Measurements from ENCODE around the gene ANTXRL. TPM values are rescaled to one million over a fixed set of nuclear protein-coding genes. Genes with fewer than 3 reads are reported as not detected.
"Not testable (repeated sequence)": the region's sequence is repeated elsewhere in the genome, so short reads cannot be mapped to it uniquely, and the experiment has no call there.

Gene ANTXRL
- polyA plus RNA-seq, 6 donors from 2014 or later = not detected

- Mint-ChIP-seq H3K4me1 (peaks cover 5 to 10% (median 6%) of the 10 kb centered on the region in 3 donors), H3K9me3 (no peaks in the 10 kb centered on the region), H3K27me3 (no peaks in the 10 kb centered on the region), H3K4me3 (peak overlapping the region in 1 of 8 donors; percentile 7), H3K27ac (no peak overlapping the region), H3K36me3 (no peaks in the 10 kb centered on the region)
- DNase-seq (no peak), ATAC-seq (ENCODE audit: low read depth in 2 of 2) (no peak)
Observed at GRCh38 chr10:46264336-46264735, 22.5 kb upstream of the ANTXRL start.

- peaks cover 5 to 15% (median 11%) of the 10 kb centered on the region in 3 donors for H3K4me1 Mint-ChIP-seq
Observed at GRCh38 chr10:46264737-46265368, 21.9 kb upstream of the ANTXRL start.

GRCh38 chr10:46265566-46266305, 21.1 kb upstream of the ANTXRL start:
- H3K27me3 Mint-ChIP-seq; ATAC-seq (ENCODE audit: low read depth in 2 of 2); H3K9me3 Mint-ChIP-seq; H3K36me3 Mint-ChIP-seq; DNase-seq: not testable (repeated sequence)
- Mint-ChIP-seq H3K27ac (peak overlapping the region in 4 of 6 donors; percentile 22 to 81 (median 75)), H3K4me1 (peaks cover 5 to 20% (median 15%) of the 10 kb centered on the region in 3 donors), H3K4me3 (peak overlapping the region in 3 of 8 donors; percentile 27 to 64 (median 44))

More at GRCh38 chr10:46264737-46265368, 21.9 kb upstream of the ANTXRL start:
- ATAC-seq (ENCODE audit: low read depth in 2 of 2) = no peak
- Mint-ChIP-seq H3K36me3 (no peaks in the 10 kb centered on the region), H3K4me3 (peak overlapping the region in 1 of 8 donors; percentile 7), H3K27me3 (no peaks in the 10 kb centered on the region), H3K27ac (peak overlapping the region in 4 of 6 donors; percentile 22 to 72 (median 40)), H3K9me3 (no peaks in the 10 kb centered on the region)
- DNase-seq = no peak

GRCh38 chr10:46266306-46266985, 20.4 kb upstream of the ANTXRL start:
- DNase-seq = no peak
- peak overlapping the region in 3 of 6 donors; percentile 78 to 81 (median 79) for H3K27ac Mint-ChIP-seq
- H3K27me3 Mint-ChIP-seq = no peaks in the 10 kb centered on the region
- H3K4me3 Mint-ChIP-seq = peak overlapping the region in 5 of 8 donors; percentile 27 to 89 (median 41)
- ATAC-seq (ENCODE audit: low read depth in 2 of 2) = peak; percentile 49 to 60
- no peaks in the 10 kb centered on the region for H3K9me3 Mint-ChIP-seq
- peaks cover 5 to 24% (median 15%) of the 10 kb centered on the region in 3 donors for H3K4me1 Mint-ChIP-seq
- H3K36me3 Mint-ChIP-seq = no peaks in the 10 kb centered on the region

GRCh38 chr10:46267132-46267985, 19.4 kb upstream of the ANTXRL start:
- Mint-ChIP-seq H3K27ac (no peak overlapping the region), H3K4me3 (no peak overlapping the region), H3K9me3 (no peaks in the 10 kb centered on the region), H3K36me3 (no peaks in the 10 kb centered on the region), H3K4me1 (peaks cover 12 to 30% (median 20%) of the 10 kb centered on the region in 3 donors), H3K27me3 (no peaks in the 10 kb centered on the region)
- ATAC-seq (ENCODE audit: low read depth in 2 of 2) (peak in 1 of 2 donors; percentile 18), DNase-seq (no peak)

- no peaks in the 10 kb centered on the region for H3K27me3 Mint-ChIP-seq
Observed at GRCh38 chr10:46268076-46268881, 18.5 kb upstream of the ANTXRL start.

GRCh38 chr10:46269554-46270053, 17.2 kb upstream of the ANTXRL start:
- Mint-ChIP-seq H3K27ac (peak overlapping the region in 4 of 6 donors; percentile 46 to 93 (median 88)), H3K4me3 (peak overlapping the region in 1 of 8 donors; percentile 83), H3K4me1 (peaks cover 21 to 46% (median 24%) of the 10 kb centered on the region in 3 donors)
- ATAC-seq (ENCODE audit: low read depth in 2 of 2); H3K36me3 Mint-ChIP-seq; H3K9me3 Mint-ChIP-seq; H3K27me3 Mint-ChIP-seq: not testable (repeated sequence)
- peak; percentile 33 for DNase-seq

More at GRCh38 chr10:46268076-46268881, 18.5 kb upstream of the ANTXRL start:
- peaks cover 19 to 40% (median 24%) of the 10 kb centered on the region in 3 donors for H3K4me1 Mint-ChIP-seq
- H3K9me3 Mint-ChIP-seq = no peaks in the 10 kb centered on the region
- ATAC-seq (ENCODE audit: low read depth in 2 of 2) (peak; percentile 34 to 87), DNase-seq (no peak)
- H3K27ac Mint-ChIP-seq = no peak overlapping the region
- H3K36me3 Mint-ChIP-seq = no peaks in the 10 kb centered on the region
- no peak overlapping the region for H3K4me3 Mint-ChIP-seq

- ATAC-seq (ENCODE audit: low read depth in 2 of 2) = peak in 1 of 2 donors; percentile 43
- H3K9me3 Mint-ChIP-seq = no peaks in the 10 kb centered on the region
- peak overlapping the region in 2 of 6 donors; percentile 46 to 67 for H3K27ac Mint-ChIP-seq
- peak overlapping the region in 3 of 8 donors; percentile 17 to 60 (median 59) for H3K4me3 Mint-ChIP-seq
- H3K4me1 Mint-ChIP-seq = peaks cover 18 to 44% (median 24%) of the 10 kb centered on the region in 3 donors
- no peaks in the 10 kb centered on the region for H3K27me3 Mint-ChIP-seq
- no peaks in the 10 kb centered on the region for H3K36me3 Mint-ChIP-seq
- DNase-seq = no peak
Observed at GRCh38 chr10:46270086-46270811, 16.5 kb upstream of the ANTXRL start.

GRCh38 chr10:46270963-46271530, 15.8 kb upstream of the ANTXRL start:
- H3K36me3 Mint-ChIP-seq; H3K9me3 Mint-ChIP-seq; H3K27me3 Mint-ChIP-seq; ATAC-seq (ENCODE audit: low read depth in 2 of 2); DNase-seq: not testable (repeated sequence)
- peaks cover 16 to 41% (median 22%) of the 10 kb centered on the region in 3 donors for H3K4me1 Mint-ChIP-seq
- peak overlapping the region in 3 of 6 donors; percentile 38 to 76 (median 45) for H3K27ac Mint-ChIP-seq
- H3K4me3 Mint-ChIP-seq = peak overlapping the region in 3 of 8 donors; percentile 18 to 60 (median 30)

GRCh38 chr10:46271795-46272499, 14.8 kb upstream of the ANTXRL start:
- not testable (repeated sequence) for H3K27me3 Mint-ChIP-seq; H3K36me3 Mint-ChIP-seq; DNase-seq; H3K9me3 Mint-ChIP-seq; ATAC-seq (ENCODE audit: low read depth in 2 of 2)
- Mint-ChIP-seq H3K4me3 (peak overlapping the region in 2 of 8 donors; percentile 50 to 51), H3K27ac (peak overlapping the region in 5 of 6 donors; percentile 65 to 99 (median 76)), H3K4me1 (peaks cover 15 to 41% (median 16%) of the 10 kb centered on the region in 3 donors)

Data from naive B cell (primary cell).